ENCODE results near the gene ADGRA1.
"Not testable (repeated sequence)": the region's sequence is repeated elsewhere in the genome, so short reads cannot be mapped to it uniquely, and the experiment has no call there.

ADGRA1 gene

DNA sequence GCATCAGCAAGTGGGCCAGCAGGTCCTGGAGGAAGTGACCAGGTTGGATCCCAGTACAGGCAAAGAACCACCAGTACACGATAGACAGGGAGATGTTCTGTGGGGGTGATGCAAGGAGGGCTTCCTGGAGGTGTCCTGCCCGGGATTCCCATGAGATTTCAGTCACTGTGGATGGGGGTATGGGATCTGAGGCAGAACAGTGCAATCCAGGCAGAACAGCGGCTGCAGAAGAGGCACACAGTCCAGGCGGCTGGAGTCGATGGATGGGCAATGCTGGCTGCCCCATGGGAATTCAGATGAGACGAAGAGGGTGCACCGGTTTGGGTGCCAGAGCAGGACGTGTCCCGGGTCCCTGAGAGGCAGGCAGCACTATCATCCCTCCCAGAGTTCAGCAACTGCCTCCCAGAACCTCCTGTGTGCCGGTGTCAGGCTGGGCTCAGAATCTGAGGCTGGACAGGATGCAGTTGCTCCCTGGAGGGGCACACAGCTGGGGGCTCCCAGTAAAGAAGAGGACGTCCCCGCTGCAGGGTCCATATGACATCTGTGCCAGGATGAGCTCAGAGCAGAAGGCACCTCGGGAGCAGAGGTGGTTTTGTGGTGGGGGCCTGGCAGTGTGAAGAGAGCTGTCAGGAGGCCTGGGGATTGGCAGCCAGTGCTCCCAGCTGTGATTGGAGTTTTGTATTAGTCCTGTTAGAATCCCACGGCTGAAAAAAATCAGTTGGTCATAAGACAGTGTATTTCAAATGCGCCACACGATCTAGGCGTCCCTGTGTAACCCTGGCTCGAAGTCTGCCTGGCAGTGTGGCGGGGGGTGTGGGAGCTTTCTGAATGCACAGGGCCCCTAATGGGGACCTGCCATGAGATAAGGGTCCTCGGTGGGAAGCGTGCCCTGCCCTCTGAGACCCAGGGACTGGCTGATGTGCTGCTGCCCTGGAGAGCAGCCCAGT, 75.5 kb downstream of the ADGRA1 start:
- DNase-seq (ENCODE audit: low read depth in 2 of 2), result no peak

DNA sequence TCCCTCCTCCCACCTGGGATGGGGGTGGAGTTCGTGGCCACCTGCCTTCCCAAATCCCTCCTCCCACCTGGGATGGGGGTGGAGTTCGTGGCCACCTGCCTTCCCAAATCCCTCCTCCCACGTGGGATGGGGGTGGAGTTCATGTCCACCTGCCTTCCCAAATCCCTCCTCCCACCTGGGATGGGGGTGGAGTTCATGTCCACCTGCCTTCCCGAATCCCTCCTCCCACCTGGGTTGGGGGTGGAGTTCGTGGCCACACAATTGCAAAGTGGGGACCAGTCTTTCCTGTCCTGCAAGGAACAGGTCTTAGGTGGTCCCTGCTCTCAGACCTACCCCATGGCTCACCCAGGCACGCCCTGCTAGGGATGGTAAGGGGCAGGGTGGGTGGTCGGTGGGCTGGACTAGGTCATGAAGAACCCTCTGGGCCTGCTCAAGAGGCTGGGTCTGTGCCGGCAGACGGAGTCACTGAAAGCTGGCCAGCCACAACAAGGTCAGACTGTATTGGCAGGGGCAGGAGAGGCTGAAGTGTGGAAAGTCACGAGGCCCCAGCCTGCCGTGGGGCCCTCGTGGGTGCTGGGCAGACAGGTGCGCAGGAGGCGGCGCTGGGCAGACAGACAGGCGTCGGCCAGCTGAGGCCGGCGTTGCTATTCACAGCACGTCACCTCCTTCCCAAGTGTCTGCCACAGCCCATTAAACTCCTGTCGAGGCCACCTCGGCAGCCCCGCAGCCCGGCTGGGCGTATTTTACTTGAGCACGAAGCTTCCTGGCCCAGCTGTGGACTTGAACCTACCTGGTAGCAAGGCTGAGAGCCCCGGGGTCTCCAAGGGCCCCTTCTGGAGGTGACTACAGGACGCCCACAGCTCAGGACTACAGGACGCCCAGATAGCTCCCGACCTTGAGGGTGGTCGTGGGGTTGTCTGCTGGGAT, 76.4 kb downstream of the ADGRA1 start:
- DNase-seq (ENCODE audit: low read depth in 2 of 2), result no peak

DNA sequence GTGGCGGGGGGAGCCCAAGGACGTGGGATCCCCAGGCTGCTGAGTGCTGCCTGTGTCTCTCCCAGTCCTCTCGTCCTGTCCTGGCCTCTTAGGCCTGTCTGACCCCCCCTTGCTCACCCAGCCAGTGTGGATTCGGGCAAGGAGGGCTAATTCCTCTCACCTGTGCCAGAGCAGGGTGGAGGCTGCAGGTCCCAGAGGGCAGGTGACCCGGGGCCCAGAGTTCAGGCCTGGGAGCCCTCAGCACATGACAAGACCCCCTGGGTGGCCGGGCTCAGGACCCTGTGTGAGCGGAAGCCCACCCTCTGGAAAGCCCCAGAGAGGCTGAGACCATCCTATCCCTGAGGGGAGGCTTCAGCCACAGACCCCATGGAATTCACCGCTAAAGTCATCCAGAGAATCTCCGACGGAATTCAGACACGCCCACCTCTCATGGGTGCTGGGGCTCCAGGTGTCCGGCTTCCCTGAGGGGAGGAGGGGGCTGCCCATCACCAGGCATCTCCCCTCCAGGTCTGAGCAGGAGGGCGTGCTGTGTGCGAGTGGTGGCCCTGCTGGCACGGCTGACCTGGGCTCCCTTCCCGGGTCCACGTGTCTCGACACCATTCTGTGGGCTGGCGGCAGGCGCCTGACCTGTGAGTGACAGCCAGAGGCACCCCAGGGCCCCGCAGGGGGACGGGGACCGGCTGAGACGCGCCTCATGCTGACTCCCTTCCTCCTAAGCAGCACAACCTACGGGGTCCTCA, 77.3 kb downstream of the ADGRA1 start:
- no peak for DNase-seq (ENCODE audit: low read depth in 2 of 2)

DNA sequence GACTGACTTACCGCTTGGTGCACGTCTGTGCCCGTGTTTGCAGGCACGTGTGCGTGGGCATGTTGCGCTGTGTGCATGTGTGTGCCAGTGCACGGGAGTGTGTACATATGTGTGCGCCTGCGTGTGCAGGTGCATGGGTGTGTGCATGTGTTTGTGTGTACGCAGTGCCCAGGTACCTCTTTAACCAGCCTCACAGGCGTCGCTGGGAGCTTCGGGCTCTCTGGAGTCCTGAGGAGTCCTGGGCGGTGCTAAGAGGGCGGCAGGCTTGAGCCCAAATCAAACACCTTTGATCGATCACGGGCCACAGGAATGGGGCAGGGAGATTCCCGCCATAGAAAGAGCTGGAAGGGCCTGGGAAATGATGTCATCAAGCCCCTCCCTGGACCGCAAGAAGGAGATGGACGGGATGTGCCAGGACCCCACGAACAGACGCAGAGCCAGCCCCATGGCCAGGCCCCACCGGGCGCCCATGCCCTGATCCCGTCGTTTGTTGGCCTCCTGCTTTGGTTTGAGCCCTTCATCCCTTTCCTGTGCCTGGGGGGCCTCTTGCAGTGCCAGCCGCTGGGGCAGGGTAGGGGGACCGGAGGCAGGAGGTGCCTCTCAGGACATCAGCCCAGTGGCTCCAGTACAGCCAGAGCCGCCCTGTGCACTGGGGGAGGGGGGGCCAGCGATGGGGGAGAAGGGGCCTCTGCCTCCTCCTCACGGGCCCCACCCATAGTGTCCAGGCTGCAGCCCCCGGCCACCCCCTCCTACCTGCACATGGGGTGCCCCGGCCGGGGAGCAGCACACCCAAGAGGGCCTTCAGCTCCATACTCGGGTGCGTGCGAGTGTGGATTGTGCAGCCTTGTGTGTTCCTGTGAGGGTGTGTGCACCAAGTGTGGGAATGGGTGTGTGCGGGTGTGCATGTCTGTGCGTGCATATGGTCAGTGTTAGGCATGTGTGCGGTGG, 78.1 kb downstream of the ADGRA1 start:
- DNase-seq (ENCODE audit: low read depth in 2 of 2), result no peak

DNA sequence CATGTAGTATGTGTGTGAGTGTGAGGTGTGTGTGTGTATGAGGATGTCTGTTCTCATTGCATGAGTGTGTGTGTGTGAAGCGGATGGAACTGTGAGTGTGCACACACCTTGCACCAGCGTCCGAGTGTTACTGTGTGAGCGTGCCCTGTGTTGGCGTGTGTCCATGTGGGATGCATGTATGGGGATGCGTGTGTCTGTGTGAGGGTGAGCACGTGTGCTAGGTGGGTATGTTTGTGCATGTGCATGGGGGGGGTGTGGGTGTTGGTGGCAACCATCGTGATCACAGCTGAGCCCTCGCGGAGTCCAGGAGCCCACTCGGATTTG, 78.7 kb downstream of the ADGRA1 start:
- no peak for DNase-seq (ENCODE audit: low read depth in 2 of 2)

DNA sequence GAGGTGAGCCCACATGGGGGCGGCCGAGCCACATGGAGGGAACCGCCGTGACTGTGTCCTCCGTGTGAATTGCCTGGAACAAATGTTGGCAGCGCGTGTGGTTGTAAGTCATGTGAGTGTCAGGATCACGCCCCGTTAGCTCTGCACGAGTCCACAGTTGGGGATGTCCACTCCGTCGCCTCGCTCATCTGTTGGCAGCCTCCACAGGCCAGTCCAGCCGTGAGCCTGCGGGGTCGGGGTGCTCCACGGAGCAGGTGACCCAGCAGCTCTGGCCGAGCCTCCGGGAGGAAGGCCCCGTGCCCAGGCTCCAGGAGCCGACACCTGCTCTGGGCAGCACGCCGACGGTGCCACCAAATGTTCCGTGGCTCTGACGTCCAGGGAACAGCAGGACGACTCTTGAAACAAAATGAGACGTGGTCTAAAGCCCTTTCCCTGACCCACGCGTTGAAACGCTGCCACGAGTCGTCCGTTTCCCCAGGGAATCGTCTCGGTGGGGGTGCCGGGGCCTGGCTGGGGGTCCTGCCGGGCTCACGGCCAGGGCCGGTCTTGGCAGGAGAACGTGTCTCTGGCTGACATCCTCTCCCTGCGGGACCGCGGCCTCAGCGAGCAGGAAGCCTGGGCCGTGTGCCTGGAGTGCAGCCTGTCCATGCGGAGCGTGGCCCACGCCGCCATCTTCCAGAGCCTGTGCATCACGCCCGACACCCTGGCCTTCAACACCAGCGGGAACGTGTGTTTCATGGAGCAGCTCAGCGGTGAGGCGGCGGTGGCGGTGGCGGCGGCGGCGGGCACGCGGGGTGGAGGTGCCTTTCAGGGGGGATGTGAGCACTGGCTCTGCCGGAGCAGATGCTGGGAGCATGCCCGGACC, 79.3 kb downstream of the ADGRA1 start:
- DNase-seq (ENCODE audit: low read depth in 2 of 2), result no peak

DNA sequence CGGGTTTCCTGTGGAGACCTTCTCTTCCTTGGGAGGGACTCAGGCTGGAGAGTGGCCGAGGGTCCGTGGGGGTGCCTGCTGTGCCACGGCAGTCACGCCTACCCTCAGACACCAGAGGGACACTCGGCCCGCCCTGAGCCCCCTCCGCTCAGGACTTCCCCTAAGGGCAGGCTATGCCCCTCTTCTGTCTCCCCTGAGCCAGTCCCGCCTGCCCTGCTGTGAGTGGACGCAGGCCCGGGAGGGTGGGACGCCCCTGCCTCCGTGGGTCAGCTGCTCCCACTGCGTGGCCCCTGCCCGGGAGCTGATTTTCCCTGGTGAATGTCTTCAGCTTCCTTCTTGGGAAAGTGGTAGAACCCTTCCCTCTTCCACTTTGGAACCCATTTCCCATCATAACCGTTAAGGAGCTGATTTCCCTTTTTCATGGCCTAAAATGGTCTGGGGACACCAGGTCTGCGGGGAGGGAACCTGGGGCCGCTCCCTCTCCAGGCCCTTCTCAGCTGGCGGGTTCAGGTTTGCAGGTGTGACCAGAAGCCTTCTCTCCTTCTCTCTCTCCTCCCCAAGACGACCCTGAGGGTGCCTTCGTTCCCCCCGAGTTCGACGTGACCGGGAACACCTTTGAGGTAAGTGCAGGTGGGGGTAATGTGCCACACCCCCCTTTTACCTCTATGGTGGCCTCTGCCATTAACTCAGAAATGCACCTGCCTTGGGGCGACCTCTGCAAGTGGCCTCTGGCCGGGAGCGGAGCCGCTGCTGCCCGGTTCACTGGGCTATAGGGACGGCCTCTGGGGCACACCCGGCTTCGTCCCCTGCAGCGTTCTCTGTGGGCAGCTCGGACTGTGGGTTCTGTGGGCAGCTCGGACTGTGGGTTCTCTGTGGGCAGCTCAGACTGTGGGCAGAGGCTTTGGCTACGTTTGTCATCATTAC, 80.2 kb downstream of the ADGRA1 start:
- DNase-seq (ENCODE audit: low read depth in 2 of 2), result no peak

DNA sequence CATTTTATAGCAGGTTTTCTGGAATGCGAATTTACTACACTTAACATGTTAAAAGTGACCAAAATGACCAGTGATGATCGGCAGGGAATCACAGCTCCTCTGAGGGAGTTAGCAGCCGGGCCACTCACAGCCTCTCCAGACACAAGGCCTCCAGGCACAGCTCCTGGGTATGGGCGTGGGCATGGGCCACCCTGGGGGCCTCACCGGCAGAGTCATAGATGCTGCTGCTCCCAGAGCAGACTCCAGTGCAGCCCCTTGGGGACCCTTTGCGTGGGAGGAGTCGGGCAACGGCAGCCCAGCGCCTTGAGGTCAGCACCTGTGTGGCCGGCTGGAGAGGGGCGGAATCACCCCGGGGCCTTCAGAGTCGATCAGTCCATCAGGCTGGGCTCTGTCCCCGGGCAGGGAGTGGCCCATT, 80.9 kb downstream of the ADGRA1 start:
- DNase-seq (ENCODE audit: low read depth in 2 of 2), result no peak

DNA sequence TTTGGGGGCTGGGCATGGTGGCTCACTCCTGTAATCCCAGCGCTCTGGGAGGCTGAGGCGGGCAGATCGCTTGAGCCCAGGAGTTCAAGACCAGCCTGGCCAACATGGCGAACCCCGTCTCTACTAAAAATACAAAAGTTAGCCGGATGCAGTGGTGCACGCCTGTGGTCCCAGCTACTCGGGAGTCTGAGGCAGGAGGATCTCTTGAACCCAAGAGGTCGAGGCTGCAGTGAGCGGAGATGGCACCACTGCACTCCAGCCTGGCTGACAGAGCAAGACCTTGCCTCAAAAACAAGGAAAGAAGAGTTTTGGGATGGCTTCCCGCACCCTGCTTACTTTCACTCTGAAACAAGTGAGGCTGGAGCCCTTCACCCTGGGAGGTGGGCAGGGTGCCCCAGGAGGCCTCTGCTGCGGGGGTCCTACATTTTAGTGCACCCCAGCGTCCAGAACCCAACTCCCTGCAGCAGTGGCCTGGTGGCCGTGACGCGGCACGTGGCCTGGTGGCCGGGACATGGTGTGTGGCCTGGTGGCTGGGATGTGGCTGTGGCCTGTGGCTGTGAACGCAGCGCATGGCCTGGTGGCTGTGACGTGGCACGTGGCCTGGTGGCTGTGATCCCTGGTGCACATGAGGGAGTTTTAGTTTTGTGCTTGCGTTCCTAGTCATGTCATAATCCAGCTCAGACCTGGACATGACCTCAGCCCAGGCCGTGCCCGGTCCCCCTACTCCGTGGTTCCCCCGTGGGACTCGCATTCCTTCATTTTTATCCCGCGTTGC, 81.6 kb downstream of the ADGRA1 start:
- no peak for DNase-seq (ENCODE audit: low read depth in 2 of 2)

DNA sequence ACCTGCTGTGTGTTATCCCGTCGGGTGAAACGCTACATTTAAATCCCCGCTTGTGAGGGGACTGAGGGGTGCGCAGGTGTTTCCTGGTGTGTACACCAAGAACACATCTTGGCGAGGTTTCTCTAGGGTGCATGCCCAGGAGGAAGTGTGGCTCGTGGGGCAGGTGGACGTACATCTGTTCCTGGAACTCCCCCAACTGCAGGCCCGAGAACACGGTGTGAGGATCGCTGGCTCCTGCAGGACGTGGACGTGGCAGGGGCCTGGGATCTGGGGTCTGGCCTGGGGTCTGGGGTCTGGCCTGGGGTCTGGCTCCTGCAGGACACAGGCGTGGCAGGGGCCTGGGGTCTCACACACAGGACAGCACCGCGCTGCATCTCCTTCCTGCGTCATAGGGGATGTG, 82.4 kb downstream of the ADGRA1 start:
- no peak for DNase-seq (ENCODE audit: low read depth in 2 of 2)

DNA sequence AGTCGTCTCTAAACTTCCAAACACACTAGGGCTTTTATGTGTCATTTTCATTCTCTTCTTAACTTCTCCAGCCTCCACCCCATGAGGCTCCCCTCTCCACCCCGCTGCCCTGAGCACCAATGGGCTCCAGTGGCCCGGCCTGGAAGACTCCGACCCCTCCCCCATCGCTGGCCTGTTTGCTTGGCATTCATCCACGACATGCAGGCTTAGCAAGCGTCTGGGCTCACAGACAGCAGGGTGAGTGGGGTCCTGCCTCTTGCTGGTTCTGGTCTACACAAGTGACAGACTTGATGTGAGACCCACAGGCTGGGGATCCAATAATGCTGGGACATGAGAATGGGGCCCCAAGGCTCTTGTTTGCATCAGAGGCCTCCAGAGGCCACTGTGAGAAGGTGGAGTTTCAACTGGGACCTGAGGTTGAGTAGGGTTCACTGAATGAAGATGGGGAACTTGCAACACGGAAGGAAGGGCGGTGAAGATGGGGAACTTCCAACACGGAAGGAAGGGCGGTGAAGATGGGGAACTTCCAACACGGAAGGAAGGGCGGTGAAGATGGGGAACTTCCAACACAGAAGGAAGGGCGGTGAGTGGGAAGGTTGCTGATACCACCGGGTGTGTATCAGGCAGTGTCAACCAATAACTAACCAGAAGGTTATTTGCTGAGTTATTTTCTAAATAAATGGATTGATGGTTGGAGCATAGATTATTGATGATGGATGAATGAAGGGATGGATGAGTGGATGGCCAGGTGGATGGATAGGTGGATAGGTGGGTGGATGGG, 86.3 kb downstream of the ADGRA1 start:
- DNase-seq (ENCODE audit: low read depth in 2 of 2), result no peak

DNA sequence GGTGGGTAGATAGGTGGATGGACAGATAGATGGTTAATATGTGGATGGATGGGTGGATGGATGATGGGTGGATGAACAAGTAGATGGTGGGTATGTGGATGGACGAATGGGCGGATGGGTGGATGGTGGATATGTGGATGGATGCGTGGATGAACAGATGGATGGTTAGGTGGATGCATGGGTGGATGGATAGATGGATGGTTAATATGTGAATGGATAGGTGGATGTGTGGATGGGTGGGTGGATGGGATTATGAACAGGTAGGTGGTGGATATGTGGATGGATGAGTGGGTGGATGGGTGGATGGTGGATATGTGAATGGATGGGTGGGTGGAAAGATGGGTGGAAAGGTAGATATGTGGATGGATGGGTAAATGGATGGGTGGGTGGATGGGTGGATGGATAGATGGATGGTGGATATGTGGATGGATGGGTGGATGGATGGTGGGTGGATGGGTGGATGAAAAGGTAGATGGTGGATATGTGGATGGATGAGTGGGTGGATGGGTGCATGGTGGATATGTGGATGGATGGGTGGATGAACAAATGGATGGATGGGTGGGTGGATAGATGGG, 87.1 kb downstream of the ADGRA1 start:
- no peak for DNase-seq (ENCODE audit: low read depth in 2 of 2)

DNA sequence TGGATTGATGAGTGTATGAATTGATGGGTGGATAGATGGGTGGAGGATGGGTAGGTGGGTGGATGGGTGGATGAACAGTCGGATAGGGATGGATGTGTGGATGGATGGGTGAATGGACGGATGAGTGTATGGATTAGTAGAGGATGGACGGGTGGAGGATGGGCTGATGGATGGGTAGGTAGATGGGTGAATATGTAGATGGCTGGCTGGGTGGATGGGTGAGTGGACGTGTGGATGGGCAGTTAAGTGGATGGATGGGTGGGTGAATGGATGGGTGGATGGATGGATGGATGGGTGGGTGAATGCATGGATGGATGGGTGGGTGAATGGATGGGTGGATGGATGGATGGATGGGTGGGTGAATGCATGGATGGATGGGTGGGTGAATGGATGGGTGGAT, 87.9 kb downstream of the ADGRA1 start:
- not testable (repeated sequence) for DNase-seq (ENCODE audit: low read depth in 2 of 2)

DNA sequence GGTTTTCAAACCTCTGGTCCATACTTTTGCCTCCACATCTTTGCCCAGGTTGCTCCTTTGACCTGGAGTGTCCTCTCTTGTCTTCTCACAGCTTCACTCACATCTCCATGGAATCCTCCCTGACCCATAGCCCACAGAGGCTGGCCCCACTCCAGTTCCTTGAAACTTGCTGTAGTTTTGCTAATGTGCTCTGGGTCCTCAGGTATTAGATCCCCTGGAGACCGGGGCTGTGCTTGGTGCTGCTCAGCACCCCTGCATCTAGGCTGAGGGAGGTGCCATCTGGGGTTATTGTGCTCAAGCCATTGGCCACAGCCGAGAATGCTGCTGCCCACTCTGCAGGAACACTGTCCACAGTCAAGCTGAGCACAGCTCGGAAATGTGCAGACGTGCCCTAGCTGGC, 88.8 kb downstream of the ADGRA1 start:
- no peak for DNase-seq (ENCODE audit: low read depth in 2 of 2)

DNA sequence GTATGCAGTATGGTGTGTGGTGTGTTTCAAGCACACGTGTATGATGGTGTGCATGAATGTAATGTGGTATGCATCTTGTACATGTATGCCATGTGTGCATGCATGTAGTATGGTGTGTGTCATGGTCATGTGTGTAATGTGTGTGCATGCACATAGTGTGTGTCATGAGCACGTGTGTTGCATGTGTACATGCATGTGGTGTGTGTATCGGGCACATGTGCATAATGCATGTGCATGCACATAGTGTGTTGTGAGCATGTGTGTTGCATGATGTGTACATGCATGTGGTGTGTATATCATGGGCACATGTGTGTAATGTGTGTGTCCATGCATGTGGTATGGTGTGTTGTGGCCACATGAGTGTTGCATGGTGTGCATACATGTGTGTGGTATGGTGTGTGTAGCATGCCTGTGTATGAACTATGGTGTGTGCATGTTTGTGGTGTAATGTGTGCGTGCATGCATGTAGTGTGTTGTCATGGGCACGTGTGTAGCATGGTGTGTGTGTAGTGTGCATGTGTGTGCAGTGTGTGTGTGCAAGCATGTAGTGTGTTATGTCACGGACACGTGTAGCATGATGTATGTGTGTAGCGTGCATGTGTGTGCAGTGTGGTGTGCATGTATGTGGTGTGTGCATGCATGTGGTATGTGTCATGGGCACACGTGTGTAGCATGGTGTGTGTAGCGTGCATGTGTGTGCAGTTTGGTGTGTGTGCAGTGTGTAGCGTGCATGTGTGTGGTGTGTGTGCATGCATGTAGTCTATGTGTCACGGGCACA, 89.8 kb downstream of the ADGRA1 start:
- no peak for DNase-seq (ENCODE audit: low read depth in 2 of 2)
